Loucy (cell line): ENCODE data around the gene ENC1.

Experiments used
- H2AFZ ChIP-seq: fragments of 200-600 bp; sonication (generic); 2 replicates; pipeline ENCODE4 v1.6.0; 2016; ENCODE audit warnings: antibody characterized with exemption, mild to moderate bottlenecking, low read length, moderate library complexity
- H3F3A ChIP-seq: fragments of 200-600 bp; 2 replicates; pipeline ENCODE4 v1.6.0; 2016; ENCODE audit warnings: antibody characterized with exemption, low read depth, mild to moderate bottlenecking
- H3K27me3 ChIP-seq: fragments of 200-600 bp; sonication (generic); 2 replicates; pipeline ENCODE4 v1.6.1; 2014; ENCODE audit warnings: low read length, mild to moderate bottlenecking; ENCODE audit not compliant: insufficient read depth, poor library complexity, severe bottlenecking
- H3K36me3 ChIP-seq: fragments of 200-600 bp; sonication (generic); 2 replicates; pipeline ENCODE4 v1.6.1; 2016; ENCODE audit warnings: low read length; ENCODE audit not compliant: insufficient read depth
- H3K4me1 ChIP-seq: fragments of 200-600 bp; sonication (generic); 2 replicates; pipeline ENCODE4 v1.5.1; 2014; ENCODE audit warnings: low read length, mild to moderate bottlenecking; ENCODE audit not compliant: insufficient read depth, poor library complexity, severe bottlenecking
- H3K4me2 ChIP-seq: fragments of 200-600 bp; sonication (generic); 2 replicates; pipeline ENCODE4 v1.6.0; 2014; ENCODE audit warnings: antibody characterized with exemption, low read length, low read depth, mild to moderate bottlenecking; ENCODE audit not compliant: poor library complexity, severe bottlenecking
- H3K4me3 ChIP-seq: fragments of 200-600 bp; sonication (generic); 2 replicates; pipeline ENCODE4 v1.5.1; 2014; ENCODE audit warnings: low read length, mild to moderate bottlenecking, mixed read lengths; ENCODE audit not compliant: poor library complexity, severe bottlenecking
- H3K79me2 ChIP-seq: fragments of 200-600 bp; sonication (generic); 2 replicates; pipeline ENCODE4 v1.6.1; 2014; ENCODE audit warnings: low read length; ENCODE audit not compliant: insufficient read depth
- H3K9ac ChIP-seq: fragments of 200-600 bp; sonication (generic); 2 replicates; pipeline ENCODE4 v1.6.0; 2014; ENCODE audit warnings: mild to moderate bottlenecking, low read depth, low read length, moderate library complexity; ENCODE audit not compliant: poor library complexity, severe bottlenecking
- H3K9me2 ChIP-seq: fragments of 200-600 bp; sonication (generic); replicated peaks from 2 replicates; pipeline ENCODE4 v1.6.1; 2016; ENCODE audit warnings: low read depth, low read length, mixed read lengths
- H3K9me3 ChIP-seq: fragments of 200-600 bp; sonication (generic); 2 replicates; pipeline ENCODE4 v1.6.1; 2014; ENCODE audit warnings: mild to moderate bottlenecking, antibody characterized with exemption, low read length, low read depth; ENCODE audit not compliant: insufficient read depth
- H4K20me1 ChIP-seq: fragments of 200-600 bp; sonication (generic); 2 replicates; pipeline ENCODE4 v1.6.0; 2014; ENCODE audit warnings: antibody characterized with exemption, low read length, mild to moderate bottlenecking; ENCODE audit not compliant: insufficient read depth, poor library complexity, severe bottlenecking
- CTCF ChIP-seq: fragments of 200-600 bp; sonication (generic); conservative IDR thresholded peaks from 2 replicates; pipeline ENCODE4 v1.5.1; 2014; ENCODE audit warnings: mild to moderate bottlenecking, antibody characterized with exemption, low read length
- EZH2phosphoT487 ChIP-seq: fragments of 200-600 bp; IDR thresholded peaks from 2 replicates; pipeline ENCODE4 v1.6.1; 2018; ENCODE audit warnings: antibody characterized with exemption, mild to moderate bottlenecking, moderate library complexity, borderline replicate concordance

Gene ENC1

GRCh38 chr5:74582853-74583252 lies 57.7 kb downstream of the ENC1 start:
- no peaks in the 10 kb centered on the region for H3K36me3 ChIP-seq
- H4K20me1 ChIP-seq = no peaks in the 10 kb centered on the region
- TF ChIP-seq CTCF (no peak), EZH2phosphoT487 (no peak)
- no peak overlapping the region for H3K4me3 ChIP-seq
- no peaks in the 10 kb centered on the region for H3K79me2 ChIP-seq
- no peaks in the 10 kb centered on the region for H3K9me2 ChIP-seq
- no peak overlapping the region for H2AFZ ChIP-seq
- H3K9me3 ChIP-seq = no peaks in the 10 kb centered on the region
- no peak overlapping the region for H3K9ac ChIP-seq
- H3F3A ChIP-seq = no peaks in the 10 kb centered on the region
- H3K4me2 ChIP-seq = no peak overlapping the region
- H3K4me1 ChIP-seq = peaks cover 24% of the 10 kb centered on the region
- no peaks in the 10 kb centered on the region for H3K27me3 ChIP-seq

- Histone ChIP-seq H3K4me3 (no peak overlapping the region), H3K27me3 (no peaks in the 10 kb centered on the region), H3K9ac (no peak overlapping the region), H3K9me3 (no peaks in the 10 kb centered on the region), H2AFZ (no peak overlapping the region), H3K4me2 (no peak overlapping the region), H4K20me1 (no peaks in the 10 kb centered on the region), H3K4me1 (peaks cover 24% of the 10 kb centered on the region), H3F3A (no peaks in the 10 kb centered on the region), H3K79me2 (no peaks in the 10 kb centered on the region), H3K9me2 (no peaks in the 10 kb centered on the region), H3K36me3 (no peaks in the 10 kb centered on the region)
- TF ChIP-seq CTCF = no peak
These were observed 58.6 kb downstream of the ENC1 start for GRCh38 chr5:74581988-74582365.

GRCh38 chr5:74580729-74581109 lies 59.8 kb downstream of the ENC1 start:
- no peaks in the 10 kb centered on the region for H4K20me1 ChIP-seq
- H3K27me3 ChIP-seq = no peaks in the 10 kb centered on the region
- H3K9me3 ChIP-seq = no peaks in the 10 kb centered on the region
- no peak overlapping the region for H3K4me2 ChIP-seq
- no peak overlapping the region for H3K9ac ChIP-seq
- no peaks in the 10 kb centered on the region for H3K9me2 ChIP-seq
- H3F3A ChIP-seq = no peaks in the 10 kb centered on the region
- TF ChIP-seq CTCF (no peak), EZH2phosphoT487 (no peak)
- H3K79me2 ChIP-seq = no peaks in the 10 kb centered on the region
- H3K4me1 ChIP-seq = peaks cover 30% of the 10 kb centered on the region
- H3K36me3 ChIP-seq = no peaks in the 10 kb centered on the region
- H2AFZ ChIP-seq = no peak overlapping the region
- H3K4me3 ChIP-seq = no peak overlapping the region
